Epithelial cell of esophagus (primary cell): Measurements from ENCODE around the gene LSR.

Experiments
- DNase-seq: peaks from one replicate; pipeline ENCODE4 v3.0.0; 2010; ENCODE audit warnings: low read depth
- H3K4me3 ChIP-seq: 2 replicates; pipeline ENCODE4 v1.5.1; 2011; ENCODE audit warnings: mild to moderate bottlenecking, low read length, control low read depth
- TF ChIP-seq, protein P1 (sequence below): IDR thresholded peaks from 2 replicates; pipeline ENCODE4 v1.5.1; 2011; ENCODE audit warnings: low read depth, mild to moderate bottlenecking, low read length, control low read depth, inconsistent platforms; ENCODE audit not compliant: insufficient read depth; ENCODE audit errors: missing control alignments

LSR gene

DNA sequence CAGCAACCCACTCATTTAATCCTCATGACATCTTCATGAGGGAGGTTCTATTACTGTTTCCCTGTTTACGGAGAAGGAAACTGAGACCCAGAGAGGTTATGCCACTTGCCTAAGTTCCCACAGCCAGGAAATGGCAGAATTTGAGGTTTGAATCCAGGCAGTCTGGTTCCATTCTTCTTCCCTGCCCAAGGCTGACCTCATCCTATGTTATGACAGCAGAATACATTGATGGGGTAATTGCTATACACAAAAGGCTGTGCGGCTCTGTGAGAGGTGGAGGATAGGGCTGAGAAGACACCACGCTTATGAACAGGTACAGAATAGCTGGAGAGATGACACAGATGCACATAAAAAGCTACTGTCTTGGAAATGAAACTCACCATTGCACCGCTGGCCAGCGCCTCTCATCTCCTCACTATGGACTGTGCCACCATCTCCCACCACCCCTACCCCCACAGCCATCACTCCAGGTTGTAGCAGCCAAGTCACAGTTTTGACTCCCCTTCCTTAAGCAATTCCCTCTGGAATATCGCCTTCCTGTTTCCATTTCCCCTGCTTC, 54.6 kb downstream of the LSR start:
- no peak for DNase-seq
- H3K4me3 ChIP-seq, result no peak overlapping the region
- TF ChIP-seq, protein P1, sequence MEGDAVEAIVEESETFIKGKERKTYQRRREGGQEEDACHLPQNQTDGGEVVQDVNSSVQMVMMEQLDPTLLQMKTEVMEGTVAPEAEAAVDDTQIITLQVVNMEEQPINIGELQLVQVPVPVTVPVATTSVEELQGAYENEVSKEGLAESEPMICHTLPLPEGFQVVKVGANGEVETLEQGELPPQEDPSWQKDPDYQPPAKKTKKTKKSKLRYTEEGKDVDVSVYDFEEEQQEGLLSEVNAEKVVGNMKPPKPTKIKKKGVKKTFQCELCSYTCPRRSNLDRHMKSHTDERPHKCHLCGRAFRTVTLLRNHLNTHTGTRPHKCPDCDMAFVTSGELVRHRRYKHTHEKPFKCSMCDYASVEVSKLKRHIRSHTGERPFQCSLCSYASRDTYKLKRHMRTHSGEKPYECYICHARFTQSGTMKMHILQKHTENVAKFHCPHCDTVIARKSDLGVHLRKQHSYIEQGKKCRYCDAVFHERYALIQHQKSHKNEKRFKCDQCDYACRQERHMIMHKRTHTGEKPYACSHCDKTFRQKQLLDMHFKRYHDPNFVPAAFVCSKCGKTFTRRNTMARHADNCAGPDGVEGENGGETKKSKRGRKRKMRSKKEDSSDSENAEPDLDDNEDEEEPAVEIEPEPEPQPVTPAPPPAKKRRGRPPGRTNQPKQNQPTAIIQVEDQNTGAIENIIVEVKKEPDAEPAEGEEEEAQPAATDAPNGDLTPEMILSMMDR, result no peak

DNA sequence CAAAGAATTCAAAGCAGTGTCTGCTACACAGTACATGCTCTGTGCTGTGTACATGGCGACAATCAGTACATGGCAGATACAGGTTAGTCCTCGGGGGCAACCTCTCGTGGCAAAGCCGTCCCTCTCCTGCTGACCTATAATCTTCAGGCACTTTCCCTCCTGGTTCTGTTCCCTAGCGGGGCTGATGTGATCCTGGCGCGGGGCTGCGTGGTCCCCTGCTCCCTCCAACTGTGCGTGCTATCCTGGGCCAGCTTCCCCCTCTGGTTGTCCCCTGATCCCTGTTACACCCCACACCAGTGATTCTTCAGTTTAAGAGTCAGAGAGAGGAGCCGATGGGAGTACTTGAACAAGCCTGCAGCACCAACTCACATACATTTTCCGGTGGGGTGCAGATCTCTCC, 55.2 kb downstream of the LSR start:
- TF ChIP-seq, protein P1, result no peak
- DNase-seq, result no peak
- no peak overlapping the region for H3K4me3 ChIP-seq

DNA sequence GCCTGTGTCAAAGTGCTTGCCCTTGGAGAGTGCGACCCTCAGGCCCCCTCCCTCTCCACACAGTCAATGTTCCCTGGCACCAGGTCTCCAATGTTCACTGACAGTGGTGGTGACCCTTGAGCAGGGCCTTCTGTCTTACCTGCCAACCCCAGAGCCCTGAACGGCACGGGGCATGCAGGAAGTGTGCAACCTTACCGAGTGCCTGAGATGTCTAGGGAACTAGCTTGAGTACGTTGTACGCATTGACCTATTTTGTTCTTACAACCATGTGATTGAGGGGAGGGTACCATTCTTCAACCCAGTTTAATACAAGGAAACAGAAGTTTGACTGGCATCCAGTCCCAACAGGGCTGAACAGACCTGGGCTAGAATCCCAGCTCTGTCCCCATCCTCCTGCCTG, 56.4 kb downstream of the LSR start:
- TF ChIP-seq, protein P1, result no peak
- DNase-seq, result no peak
- H3K4me3 ChIP-seq, result no peak overlapping the region

DNA sequence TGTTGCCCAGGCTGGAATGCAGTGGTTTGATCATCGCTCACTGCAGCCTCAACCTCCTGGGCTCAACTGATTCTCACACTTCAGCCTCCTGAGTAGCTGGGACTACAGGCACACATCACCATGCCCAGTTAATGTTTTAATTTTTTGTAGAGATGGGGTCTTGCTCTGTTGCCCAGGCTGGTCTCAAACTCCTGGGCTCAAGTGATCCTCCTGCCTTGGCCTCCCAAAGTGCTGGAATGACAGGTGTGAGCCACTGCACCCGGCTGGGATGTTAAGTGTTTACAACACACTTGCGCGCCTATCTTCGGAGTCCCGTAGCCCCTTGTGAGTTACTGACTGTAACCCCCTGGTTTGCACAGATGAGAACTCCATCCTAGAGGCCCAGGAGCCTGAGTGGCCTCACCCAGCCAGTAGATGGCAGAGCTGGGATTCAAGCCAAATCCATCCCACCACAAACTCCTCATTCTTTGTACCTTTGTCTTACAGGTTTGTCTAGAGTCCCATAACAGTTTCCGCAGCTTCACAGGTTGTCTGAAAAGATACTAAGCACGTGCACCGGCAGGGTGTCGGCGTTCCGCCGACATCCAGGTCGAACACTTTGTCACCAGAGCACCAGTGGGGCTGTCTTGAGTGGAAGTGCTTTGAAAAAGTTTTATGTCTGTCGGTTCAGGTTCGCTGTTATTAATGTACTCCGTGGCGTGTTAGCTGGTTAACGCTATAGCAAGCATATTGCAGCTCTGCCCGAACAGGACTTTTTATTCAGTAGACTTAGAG, 57.9 kb downstream of the LSR start:
- peak; percentile 18 for DNase-seq
- no peak overlapping the region for H3K4me3 ChIP-seq
- TF ChIP-seq, protein P1, result no peak

DNA sequence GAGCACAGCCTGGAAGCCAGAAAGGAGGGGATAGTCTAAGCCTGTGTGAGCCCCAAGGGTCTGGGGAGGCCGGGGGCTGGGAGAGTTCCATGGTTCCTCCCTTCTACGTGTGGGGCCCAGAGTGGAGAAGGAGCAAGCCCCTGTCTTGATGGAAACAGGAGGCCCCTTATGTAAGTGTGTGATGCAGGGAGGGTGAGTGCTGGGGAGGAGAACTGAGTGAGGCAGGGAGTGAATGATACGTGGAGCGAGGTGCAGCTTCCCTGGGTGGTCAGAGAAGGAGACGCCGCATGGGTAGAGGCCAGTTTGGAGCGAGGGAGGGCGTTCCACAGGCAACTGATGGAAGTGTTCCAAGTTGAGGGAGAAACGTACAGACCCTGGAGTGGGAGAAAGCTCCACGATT, 59.1 kb downstream of the LSR start:
- TF ChIP-seq, protein P1, result no peak
- DNase-seq, result no peak

DNA sequence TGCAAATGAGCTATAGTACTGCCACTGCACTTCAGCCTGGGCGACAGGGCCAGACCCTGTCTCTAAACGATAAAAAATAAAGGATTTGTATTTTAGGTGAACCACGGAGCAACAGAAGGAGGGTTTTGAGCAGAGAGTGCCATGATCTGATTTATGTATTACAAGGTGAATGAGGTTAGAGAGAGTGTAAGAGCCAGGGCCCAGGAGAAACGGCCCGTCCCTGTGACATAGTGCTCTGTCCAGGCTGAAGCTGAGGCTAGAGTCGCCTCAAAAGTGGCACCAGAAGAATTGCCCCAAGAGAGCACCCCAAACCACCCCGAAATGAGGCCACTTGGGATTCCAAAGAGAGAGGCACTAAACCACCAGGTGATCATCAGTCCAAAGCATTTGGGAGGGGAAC, 60.1 kb downstream of the LSR start:
- no peak for DNase-seq
- TF ChIP-seq, protein P1, result no peak
- H3K4me3 ChIP-seq, result no peak overlapping the region

More for the DNA sequence above, 59.1 kb downstream of the LSR start:
- no peak overlapping the region for H3K4me3 ChIP-seq
